Measurements from ENCODE around the gene PNMT. TPM values are rescaled to one million over a fixed set of nuclear protein-coding genes. Genes with fewer than 3 reads are reported as not detected.

The PNMT gene
- total and polyA plus RNA-seq, 2 of the 13 experiments (the other 11 are each of a cell fraction or from before 2014, with no cell fraction given), result 0.25 TPM; not detected in 1

DNA sequence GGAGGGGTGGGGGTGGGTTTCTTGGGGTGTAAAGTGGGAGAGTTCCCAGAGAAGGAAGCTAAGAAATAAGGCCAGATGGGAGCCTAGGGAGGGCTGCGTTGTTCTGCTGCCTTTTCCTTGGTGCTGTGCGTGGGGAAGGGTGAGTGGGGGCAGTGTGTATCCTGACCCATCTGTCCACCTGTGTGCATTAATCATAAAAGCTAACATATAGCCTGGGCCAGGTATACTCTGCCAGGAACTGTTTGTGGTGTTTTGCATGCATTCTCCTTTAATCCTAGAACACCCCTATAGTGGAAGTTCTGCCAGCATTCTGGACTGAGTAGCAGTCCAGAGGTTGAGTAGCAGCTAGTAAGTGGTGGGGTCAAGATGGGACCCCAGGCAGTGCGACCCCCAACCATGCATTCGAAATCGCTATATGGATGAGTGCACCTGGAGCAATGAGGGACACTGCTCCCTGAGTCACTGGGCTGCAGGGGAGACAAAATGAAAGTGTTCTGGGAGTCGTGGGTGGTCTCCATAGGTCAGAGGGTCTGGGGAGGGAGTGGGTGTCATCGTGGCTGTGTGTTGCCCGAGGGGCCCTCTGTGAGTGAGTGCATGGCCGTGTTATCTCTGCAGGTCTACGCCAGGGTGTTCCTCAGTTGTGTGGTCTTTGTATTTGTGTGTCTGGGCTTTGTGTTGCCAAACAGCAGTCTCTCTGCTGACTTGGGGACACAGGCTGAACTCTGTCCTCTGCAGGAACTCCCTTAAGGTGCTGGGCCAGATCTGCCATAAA, 32.9 kb downstream of the PNMT start (continued):
- TF ChIP-seq, protein P1, sequence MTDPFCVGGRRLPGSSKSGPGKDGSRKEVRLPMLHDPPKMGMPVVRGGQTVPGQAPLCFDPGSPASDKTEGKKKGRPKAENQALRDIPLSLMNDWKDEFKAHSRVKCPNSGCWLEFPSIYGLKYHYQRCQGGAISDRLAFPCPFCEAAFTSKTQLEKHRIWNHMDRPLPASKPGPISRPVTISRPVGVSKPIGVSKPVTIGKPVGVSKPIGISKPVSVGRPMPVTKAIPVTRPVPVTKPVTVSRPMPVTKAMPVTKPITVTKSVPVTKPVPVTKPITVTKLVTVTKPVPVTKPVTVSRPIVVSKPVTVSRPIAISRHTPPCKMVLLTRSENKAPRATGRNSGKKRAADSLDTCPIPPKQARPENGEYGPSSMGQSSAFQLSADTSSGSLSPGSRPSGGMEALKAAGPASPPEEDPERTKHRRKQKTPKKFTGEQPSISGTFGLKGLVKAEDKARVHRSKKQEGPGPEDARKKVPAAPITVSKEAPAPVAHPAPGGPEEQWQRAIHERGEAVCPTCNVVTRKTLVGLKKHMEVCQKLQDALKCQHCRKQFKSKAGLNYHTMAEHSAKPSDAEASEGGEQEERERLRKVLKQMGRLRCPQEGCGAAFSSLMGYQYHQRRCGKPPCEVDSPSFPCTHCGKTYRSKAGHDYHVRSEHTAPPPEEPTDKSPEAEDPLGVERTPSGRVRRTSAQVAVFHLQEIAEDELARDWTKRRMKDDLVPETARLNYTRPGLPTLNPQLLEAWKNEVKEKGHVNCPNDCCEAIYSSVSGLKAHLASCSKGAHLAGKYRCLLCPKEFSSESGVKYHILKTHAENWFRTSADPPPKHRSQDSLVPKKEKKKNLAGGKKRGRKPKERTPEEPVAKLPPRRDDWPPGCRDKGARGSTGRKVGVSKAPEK (CRISPR knock-in tag; IDR thresholded peaks at IDR 0.05; ENCODE audit: borderline replicate concordance), result no peak; the same call in 1 of the 2 replicates
- TF ChIP-seq MAFF (IDR thresholded peaks at IDR 0.05; ENCODE audit: low read depth, low read length), result no peak
- TF ChIP-seq ZNF430 (CRISPR knock-in tag; IDR thresholded peaks at IDR 0.05), result 0 out of 2 replicates have a peak, but pooled peaks have one; percentile 39
- TF ChIP-seq NR2F6 (IDR thresholded peaks at IDR 0.05), result no peak
- TF ChIP-seq NR2F6 (CRISPR knock-in tag; IDR thresholded peaks at IDR 0.05), result no peak
- TF ChIP-seq MED1 (CRISPR knock-in tag; IDR thresholded peaks at IDR 0.05), result no peak
- no peak; the same call in 1 of the 2 replicates for TF ChIP-seq TAF1 (CRISPR knock-in tag; IDR thresholded peaks at IDR 0.05)
- TF ChIP-seq, protein P2, sequence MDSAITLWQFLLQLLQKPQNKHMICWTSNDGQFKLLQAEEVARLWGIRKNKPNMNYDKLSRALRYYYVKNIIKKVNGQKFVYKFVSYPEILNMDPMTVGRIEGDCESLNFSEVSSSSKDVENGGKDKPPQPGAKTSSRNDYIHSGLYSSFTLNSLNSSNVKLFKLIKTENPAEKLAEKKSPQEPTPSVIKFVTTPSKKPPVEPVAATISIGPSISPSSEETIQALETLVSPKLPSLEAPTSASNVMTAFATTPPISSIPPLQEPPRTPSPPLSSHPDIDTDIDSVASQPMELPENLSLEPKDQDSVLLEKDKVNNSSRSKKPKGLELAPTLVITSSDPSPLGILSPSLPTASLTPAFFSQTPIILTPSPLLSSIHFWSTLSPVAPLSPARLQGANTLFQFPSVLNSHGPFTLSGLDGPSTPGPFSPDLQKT (CRISPR knock-in tag; IDR thresholded peaks at IDR 0.05; ENCODE audit: borderline replicate concordance), result no peak
- 0 out of 2 replicates have a peak, but pooled peaks have one; percentile 15 for TF ChIP-seq GATAD1 (CRISPR knock-in tag; IDR thresholded peaks at IDR 0.05)
- 0 out of 2 replicates have a peak, but pooled peaks have one; percentile 40 for TF ChIP-seq TGIF2 (CRISPR knock-in tag; IDR thresholded peaks at IDR 0.05)
- TF ChIP-seq BRD4 (CRISPR knock-in tag; IDR thresholded peaks at IDR 0.05), result no peak
- no peak for TF ChIP-seq CHD2 (IDR thresholded peaks at IDR 0.05; ENCODE audit: low read depth, low read length)
- no peak for TF ChIP-seq HNF4G (IDR thresholded peaks at IDR 0.05; ENCODE audit: borderline replicate concordance, low read depth, low read length)
- TF ChIP-seq HNF4G (CRISPR knock-in tag; IDR thresholded peaks at IDR 0.05; ENCODE audit: borderline replicate concordance, low read depth), result no peak
- TF ChIP-seq ZNF761 (CRISPR knock-in tag; conservative IDR thresholded peaks at IDR 0.05), result no peak
- no peak for TF ChIP-seq ZNF770 (CRISPR knock-in tag; IDR thresholded peaks at IDR 0.05)
- TF ChIP-seq ETV6 (CRISPR knock-in tag; conservative IDR thresholded peaks at IDR 0.05), result no peak
- no peak for TF ChIP-seq AGO2 (optimal IDR thresholded peaks at IDR 0.05; ENCODE audit: low read depth, low read length)
- no peak for TF ChIP-seq MNT (IDR thresholded peaks at IDR 0.05)
